RWPE1 (cell line): ENCODE measurements around the gene ETFRF1.
A peak's percentile ranks its signal among the peaks of the same experiment; 100 is the strongest.

Source experiments
- CTCF ChIA-PET: fragments of 350-600 bp; sonication (Branson Sonifier 250); formaldehyde crosslinking; extraction: SDS; loops from one replicate; lab custom pipeline; 2021; lab: Yijun Ruan, JAX
- POLR2A ChIA-PET: fragments of 400-600 bp; formaldehyde crosslinking; extraction: SDS; loops from one replicate; lab custom pipeline; 2020; ENCODE audit warnings: antibody characterized with exemption; ENCODE audit not compliant: low non-redundant PET; lab: Yijun Ruan, JAX
- DNase-seq: peaks from one replicate; pipeline ENCODE4 v3.0.0; 2012; ENCODE audit warnings: low spot score
- H3K27ac ChIP-seq: fragments of 450-650 bp; 2 replicates; pipeline ENCODE4 v1.5.1; 2017
- TF ChIP-seq, protein P1 (sequence below): fragments of 450-650 bp; conservative IDR thresholded peaks from 2 replicates; pipeline ENCODE4 v1.5.1; 2017; ENCODE audit warnings: low read depth, mild to moderate bottlenecking

ETFRF1 gene, protein sequence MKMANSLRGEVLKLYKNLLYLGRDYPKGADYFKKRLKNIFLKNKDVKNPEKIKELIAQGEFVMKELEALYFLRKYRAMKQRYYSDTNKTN

DNA sequence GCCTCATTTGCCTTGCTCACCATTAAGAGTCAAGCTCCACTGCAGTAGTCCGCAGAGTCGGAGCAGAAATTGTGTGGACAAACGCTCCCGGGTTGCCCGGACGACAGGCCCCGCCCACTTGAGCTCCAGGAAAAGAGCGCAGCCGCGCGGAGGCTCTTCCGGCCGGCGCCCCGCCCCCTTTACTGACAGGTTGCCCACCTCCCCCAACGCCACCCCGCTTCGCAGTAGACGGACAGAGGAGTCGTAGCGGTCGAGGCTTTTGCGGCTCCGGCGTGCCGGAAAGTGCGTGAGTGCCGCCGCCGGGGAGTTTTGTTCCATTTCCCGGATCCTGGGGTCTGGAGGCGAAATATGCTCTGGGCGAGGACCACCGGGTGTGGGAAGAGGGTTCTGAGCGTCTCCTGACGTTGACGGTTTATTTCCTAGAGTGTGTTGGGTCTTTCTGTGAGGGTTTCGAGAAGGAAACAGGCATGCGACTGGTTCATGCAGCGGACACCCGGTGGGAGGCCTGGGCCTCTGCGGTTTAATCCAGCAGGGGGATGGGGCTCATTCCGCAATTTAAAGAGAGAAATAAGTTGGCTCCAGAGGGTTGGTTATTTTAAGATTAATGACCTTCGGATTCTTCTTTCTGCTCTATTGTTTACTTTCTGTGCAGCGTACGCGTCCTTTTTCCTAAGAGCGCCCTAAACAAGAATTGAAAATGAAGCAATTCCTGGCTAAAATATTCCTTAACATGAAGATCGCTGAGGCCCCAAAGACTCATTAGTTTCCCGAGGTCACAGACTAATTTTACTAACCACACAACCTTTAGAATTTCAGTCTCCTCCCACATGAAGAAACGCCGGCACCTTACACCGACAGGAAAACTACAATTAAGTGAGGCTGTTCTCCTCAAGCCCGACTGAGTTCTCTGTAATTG, at the start of gene ETFRF1, which contains the start of gene DNAI7:
Gene ETFRF1, plus strand, starts transcription at position 182 of the 916 bp plus-strand sequence. CDS start 8,720 bp downstream, outside the sequence.
Gene DNAI7, minus strand, starts transcription at position 105 of the 916 bp plus-strand sequence. Its CDS starts 82 bp downstream, at position 23.
- CTCF ChIA-PET = interaction anchor here (0.9 kb wide), 1 partner anchor 19 kb away, joined by 3 read pairs; no protein-coding TSS in a partner anchor
- POLR2A ChIA-PET = no interaction called here
- TF ChIP-seq, protein P1, sequence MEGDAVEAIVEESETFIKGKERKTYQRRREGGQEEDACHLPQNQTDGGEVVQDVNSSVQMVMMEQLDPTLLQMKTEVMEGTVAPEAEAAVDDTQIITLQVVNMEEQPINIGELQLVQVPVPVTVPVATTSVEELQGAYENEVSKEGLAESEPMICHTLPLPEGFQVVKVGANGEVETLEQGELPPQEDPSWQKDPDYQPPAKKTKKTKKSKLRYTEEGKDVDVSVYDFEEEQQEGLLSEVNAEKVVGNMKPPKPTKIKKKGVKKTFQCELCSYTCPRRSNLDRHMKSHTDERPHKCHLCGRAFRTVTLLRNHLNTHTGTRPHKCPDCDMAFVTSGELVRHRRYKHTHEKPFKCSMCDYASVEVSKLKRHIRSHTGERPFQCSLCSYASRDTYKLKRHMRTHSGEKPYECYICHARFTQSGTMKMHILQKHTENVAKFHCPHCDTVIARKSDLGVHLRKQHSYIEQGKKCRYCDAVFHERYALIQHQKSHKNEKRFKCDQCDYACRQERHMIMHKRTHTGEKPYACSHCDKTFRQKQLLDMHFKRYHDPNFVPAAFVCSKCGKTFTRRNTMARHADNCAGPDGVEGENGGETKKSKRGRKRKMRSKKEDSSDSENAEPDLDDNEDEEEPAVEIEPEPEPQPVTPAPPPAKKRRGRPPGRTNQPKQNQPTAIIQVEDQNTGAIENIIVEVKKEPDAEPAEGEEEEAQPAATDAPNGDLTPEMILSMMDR = no peak
- DNase-seq = peak; percentile 84
- peak within 1 kb of the TSS; percentile 77 for H3K27ac ChIP-seq

DNA sequence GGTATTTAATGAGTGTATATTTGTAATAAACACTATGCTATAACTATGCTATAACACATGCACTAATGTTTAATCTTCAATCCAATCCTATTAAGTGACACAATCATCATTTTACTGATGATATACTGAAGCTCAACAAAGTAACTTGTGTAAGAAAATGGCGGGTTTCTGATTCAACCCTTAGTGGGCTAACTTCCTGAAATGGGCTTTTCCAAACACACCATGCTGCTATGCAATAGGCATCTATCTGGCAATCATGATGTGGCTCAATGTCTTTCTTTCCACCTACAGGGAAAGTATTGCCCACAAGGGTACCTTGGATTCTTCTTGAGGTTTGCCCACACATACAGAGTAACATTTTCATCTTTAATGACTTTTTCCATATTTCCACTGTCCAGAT, 48.4 kb upstream of the ETFRF1 start:
- ChIA-PET CTCF (no interaction called here), POLR2A (no interaction called here)
- TF ChIP-seq, protein P1 = no peak
- DNase-seq = no peak
- H3K27ac ChIP-seq = no peak overlapping the region

DNA sequence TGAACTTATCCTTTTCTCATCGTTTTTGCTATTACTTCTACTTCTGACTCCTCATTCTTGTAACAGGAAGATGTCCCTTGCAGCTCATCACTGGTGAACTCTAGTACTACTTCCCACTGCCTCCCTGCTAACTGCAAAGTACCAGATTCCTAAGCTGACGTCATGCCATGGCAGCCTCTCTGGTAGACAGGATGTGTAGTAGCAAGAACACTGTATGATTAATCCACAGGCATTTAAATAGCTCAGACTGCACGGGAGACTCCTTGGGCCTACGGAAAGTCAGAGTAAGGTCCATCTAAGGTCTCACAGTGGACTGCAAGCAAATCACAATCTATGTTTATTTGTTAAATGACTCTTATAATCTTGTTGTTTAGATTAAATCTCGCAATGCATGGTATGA, 43.6 kb upstream of the ETFRF1 start:
- peak; percentile 81 for DNase-seq
- no peak overlapping the region for H3K27ac ChIP-seq
- TF ChIP-seq, protein P1 = no peak
- ChIA-PET CTCF (interaction anchor here (3.6 kb wide), 1 partner anchor 15 kb away, joined by 13 read pairs; no protein-coding TSS in a partner anchor), POLR2A (no interaction called here)

DNA sequence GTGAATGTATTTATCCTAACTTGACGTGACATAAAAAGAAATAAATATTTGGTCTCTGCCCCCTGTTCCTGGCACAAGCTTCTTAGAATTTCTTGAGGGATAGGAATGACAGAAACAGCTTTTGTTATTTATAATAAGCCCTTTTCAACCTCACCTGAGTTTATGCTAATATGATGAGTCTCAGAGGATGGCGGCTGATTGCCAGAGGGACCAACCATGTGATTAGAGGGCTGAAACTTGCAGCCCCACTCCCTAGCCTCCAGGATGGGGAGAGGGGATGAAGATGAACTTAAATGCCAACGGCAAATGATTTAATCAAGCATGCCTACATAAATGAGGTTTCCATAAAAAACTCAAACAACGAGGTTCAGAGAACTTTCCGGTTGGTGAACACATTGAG, 43.0 kb upstream of the ETFRF1 start:
- no peak for DNase-seq
- POLR2A ChIA-PET = no interaction called here
- CTCF ChIA-PET = interaction anchor here (3.6 kb wide), 1 partner anchor 16 kb away, joined by 13 read pairs; no protein-coding TSS in a partner anchor
- TF ChIP-seq, protein P1 = no peak
- no peak overlapping the region for H3K27ac ChIP-seq

DNA sequence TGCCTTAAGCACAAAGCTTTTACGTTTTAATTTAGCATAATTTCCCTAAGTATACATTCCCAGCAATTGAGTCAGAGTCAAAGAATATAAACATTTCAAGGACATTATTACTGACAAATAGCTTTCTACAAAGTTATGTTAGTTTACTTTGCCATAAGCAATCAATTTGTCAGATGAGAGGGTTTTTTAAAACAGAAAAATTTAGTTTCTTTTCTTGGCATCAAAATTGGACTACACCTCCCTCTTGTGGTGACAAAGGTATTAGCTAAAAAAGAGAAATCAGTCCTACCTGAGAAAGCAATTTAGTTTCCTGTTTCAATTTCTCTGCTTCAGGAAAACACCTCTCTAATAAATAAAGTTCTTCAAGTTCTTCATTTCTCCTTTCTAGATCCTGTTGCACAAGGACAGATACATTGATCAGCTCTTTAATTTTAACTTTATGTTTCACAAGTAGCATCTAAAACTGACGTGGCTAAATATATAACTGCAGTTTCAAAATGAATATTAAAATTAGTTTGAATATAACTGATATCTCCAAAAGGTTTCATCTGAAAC, 39.9 kb upstream of the ETFRF1 start:
- H3K27ac ChIP-seq = no peak overlapping the region
- POLR2A ChIA-PET = no interaction called here
- CTCF ChIA-PET = interaction anchor here (0.5 to 3.6 kb wide), 12 partner anchors 11 to 820 kb away, joined by 3 to 13 read pairs (median 3); no protein-coding TSS in a partner anchor
- peak; percentile 51 for DNase-seq
- TF ChIP-seq, protein P1 = peak; percentile 59

DNA sequence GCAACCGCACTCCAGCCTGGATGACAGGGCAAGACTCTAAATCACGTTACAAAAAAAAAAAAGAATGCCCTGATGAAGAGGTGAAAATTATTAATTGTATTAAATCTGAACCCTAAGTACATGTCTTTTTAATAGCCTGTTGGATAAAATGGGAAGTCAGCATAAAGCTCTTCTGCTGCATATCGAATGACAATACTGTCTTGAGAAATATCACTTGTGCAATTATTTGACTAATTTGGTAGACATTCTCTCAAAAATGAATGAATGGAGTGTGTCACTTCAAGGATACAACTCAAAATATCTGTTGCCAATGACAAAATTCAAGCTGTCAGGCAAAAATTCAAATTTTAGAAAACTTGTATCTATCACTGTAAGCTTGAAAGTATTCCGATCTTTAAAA, 39.0 kb upstream of the ETFRF1 start:
- DNase-seq = no peak
- ChIA-PET CTCF (no interaction called here), POLR2A (no interaction called here)
- H3K27ac ChIP-seq = no peak overlapping the region
- TF ChIP-seq, protein P1 = no peak
